ENCODE measurements around the gene PPCDC.

The PPCDC gene, protein sequence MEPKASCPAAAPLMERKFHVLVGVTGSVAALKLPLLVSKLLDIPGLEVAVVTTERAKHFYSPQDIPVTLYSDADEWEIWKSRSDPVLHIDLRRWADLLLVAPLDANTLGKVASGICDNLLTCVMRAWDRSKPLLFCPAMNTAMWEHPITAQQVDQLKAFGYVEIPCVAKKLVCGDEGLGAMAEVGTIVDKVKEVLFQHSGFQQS

DNA sequence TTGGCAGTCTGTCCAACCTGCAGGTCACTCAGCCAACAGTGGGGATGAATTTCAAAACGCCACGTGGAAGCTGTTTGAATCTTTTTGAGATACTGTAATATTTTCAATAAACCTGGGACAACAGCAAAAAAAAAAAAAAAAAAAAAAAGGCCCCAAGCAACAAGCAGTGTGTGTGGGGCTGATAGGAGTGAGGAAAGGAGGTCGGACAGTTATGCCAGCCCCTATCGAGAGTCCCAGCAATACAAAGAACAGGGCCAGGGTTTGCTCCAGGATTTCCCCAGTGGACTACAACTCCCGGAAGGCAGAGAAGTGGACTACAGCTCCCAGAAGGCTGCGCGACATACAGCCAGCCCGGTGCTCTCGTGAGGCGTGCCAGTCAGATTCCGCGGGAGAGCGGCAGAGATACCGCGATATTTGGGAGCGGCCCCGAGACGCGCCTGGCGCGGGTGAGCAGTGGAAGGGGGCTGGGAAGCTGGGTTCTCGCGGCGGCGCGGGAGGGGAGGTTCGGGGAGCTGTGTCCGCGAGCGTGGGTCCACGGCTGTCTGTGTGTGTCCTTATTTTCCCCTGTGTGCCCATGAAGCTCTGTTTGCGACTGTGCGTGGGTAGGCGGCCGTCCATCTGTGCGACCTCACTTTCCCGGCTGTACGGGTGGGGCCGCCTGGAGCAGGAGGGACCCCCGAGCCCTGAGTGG lies at the start of gene PPCDC:
TSS of gene PPCDC (plus strand) at position 410 of the 691 bp plus-strand sequence. CDS start 4,729 bp downstream, outside the sequence.
- peak; percentile 99 for DNase-seq (ENCODE audit: low spot score)

DNA sequence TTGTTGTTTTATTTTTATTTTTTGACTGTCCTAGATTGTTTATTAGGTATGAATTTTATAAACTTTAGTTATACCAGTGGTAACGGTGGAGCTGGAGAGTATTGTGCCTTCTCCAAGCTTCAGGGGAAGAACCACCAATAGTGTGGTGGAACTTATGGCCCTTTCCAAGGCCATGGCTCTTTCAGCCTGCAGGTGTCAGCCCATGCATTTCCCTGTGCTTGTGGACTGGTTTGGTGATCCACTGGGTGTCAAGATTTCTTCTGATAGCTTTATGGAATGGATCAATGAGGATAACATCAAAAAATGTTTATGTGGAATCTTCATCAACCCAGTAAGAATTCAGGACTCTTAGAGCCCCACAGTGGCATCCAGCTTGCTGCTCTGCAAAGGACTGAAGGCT lies 47.2 kb upstream of the PPCDC start:
- DNase-seq (ENCODE audit: low spot score): no peak

DNA sequence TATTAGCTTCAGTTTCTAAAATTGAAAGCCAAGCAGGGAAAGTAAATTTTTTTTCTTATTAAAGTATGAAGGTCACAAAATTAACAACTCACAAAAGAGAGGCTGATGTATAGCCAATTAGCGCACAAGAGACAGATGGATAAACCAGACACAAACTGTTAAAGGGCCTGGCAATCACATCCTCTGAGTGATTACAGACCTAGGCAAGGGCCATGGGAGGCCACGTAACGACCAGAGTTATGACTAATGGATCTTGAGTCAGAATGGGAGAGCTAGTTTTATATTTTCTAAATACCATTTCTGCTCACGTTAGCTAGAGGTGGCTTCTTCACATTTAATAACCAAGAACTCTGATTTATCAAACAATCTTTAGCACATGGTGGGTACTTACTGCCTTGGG lies 45.8 kb upstream of the PPCDC start:
- no peak for DNase-seq (ENCODE audit: low spot score)

DNA sequence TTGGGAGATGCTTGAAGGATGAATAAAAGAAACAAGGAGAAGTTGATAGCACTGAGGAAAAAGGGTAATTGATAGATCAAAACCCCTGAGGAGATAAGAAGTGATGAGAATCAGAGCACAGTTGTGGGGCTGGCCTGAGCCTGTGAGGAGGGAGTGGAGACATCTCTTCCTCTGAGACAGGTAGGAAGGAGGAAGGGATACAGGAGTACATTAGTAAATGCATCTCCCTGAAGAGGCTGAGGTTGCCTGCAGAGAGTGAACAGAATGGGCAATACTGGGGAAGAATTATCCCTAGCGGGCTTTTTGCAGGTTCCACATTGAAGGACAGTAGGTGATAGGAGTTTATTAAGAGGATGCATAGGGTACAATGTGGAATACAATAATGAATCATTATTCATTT lies 45.3 kb upstream of the PPCDC start:
- no peak for DNase-seq (ENCODE audit: low spot score)

DNA sequence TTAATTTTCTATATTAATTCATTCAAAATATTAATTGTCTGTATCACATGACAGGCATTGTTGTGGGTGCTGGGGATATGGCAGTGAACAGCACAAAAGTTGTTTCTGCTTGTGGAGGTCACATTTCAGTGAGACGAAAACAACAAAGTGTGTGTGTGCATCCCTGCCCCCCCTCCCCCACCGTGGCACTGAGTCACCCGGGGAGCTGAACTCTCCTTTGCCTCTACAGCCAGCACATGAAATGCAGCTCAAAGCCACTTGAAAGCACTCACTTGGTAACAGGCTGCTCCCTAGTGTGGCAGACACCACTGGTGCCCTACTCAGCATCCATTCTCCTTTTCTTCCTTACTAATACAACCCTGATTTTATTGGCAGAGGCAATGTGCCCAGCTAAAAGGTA lies 44.9 kb upstream of the PPCDC start:
- DNase-seq (ENCODE audit: low spot score): no peak

DNA sequence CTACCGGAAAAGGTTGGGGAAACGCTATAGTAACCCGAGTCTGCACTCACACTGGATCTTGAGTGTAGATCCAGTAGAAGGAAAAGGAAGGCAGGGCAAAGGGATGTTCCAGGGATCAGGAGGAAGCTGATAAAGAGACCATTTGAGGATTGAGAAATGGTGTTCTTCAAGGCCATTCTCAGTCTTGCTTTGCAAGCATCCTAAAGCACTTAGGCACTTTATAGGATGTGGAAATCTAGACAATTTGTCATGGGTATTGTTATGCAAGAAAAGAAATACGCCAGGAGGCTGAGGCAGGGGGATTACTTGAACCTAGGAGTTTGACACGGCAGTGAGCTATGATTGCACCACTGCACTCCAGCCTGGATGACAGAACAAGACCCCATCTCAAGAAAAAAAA lies 41.2 kb upstream of the PPCDC start:
- no peak for DNase-seq (ENCODE audit: low spot score)

DNA sequence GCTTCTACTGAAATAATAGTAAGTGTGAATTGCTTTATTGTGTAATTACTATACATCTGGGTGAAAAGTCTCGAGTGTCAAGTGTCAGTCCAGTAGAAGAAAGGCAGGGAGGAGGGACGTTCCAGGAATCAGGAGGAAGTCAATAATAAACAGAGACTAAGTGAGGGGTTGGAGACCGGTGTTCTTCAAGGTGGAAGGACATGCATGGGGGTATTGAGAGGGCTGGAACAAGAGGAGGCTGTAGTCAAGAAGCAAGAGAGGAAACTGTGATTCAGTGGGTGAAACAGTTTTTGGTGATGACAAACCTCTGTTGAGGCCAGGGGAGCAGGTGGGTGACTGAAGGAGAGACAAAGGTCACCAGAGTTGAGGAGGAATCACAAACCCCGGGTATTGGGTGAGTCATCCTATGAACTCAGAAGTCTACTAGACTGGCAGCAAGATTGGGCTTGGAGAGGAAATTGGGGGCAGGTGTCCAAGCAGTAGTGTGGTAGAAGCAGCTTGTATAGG lies 39.6 kb upstream of the PPCDC start:
- DNase-seq (ENCODE audit: low spot score): no peak

DNA sequence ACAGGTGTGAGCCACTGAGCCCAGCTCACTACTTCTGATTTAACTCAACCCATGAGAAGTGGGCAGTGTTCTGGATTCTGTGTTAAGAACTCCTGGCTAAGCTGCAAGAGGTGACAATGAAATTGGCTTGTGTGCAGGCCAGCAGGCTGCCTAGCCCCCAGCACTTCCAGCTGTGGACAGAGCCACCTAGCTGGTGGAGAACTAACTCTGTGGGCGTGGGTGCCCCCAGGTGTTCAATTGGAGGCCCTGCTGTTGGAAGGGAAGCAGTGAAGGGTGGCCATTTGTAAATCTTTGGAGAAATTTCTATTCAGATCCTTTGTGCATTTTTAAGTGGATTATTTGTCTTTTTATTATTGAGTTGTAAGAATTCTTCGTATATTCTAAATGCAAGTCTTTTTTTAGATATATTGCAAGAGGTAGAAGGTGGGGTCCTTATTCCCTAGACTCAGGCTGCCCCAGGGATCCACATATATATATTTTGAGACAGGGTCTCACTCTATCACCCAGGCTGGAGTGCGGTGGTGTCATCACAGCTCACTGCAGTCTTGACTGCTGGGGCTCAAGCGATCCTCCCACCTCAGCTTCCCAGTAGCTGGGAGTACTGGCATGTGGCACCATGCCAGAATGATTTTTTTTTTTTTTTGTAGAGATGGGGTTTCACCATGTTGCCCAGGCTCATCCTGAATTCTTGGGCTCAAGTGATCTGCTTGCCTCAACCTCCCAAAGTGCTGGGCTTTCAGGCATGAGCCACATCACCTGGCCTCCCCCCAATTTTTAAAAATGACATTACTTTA lies 35.2 kb upstream of the PPCDC start:
- no peak for DNase-seq (ENCODE audit: low spot score)

DNA sequence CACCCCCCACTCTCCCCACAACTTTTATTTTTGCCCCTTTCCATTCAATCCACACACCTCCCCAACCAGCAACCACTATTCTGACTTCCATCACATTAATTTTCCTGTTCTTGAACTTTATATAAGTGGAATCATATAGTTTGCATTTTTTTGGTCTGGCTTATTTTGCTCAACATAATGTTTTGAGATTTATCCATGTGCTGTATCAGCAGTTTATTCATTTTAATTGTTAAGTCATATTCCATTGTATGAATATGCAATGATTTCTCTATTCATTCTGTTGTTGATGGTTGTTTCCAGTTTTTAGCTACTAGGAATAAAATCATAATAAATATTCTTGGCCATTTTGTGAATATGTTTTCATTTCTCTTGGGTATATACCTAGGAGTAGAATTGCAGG lies 33.9 kb upstream of the PPCDC start:
- DNase-seq (ENCODE audit: low spot score): no peak

DNA sequence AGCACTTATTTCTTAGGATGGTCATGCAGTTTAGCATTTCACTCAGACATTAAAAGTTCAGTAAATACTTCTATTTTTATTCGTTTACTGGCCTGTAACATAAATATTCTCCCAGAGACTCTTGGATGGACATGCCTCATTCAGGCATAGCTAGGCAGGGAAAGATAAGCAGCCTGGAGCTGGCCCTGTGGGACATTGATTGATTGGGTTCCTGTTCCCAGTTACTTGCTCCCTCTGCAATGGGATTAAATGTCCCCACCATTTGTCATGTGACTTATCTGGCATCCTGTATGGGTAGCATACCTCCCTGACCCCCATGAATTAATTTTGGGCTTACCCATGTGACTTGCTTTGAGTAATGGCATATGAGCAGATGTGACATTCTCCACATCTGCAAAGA lies 30.8 kb upstream of the PPCDC start:
- no peak for DNase-seq (ENCODE audit: low spot score)

DNA sequence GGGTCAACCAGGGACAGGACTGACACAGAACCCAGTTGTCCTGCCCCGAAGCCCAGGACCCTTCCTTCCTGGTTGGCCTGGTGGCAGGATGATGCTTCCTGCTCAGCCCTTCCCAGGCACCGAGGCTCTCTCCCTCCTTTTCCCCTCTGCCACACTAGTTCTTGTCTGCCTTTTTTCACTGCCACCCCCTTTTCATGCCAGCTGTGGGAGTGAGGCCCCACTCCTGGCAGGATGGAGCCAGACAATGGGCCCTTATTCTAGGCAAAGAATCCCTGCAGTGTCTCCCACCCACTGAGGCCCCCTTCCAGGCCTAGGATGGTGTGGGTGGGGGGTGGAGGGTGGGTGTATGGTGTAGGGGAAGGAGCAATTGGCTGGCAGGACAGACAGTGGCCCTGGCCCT lies 29.2 kb upstream of the PPCDC start:
- DNase-seq (ENCODE audit: low spot score): no peak

DNA sequence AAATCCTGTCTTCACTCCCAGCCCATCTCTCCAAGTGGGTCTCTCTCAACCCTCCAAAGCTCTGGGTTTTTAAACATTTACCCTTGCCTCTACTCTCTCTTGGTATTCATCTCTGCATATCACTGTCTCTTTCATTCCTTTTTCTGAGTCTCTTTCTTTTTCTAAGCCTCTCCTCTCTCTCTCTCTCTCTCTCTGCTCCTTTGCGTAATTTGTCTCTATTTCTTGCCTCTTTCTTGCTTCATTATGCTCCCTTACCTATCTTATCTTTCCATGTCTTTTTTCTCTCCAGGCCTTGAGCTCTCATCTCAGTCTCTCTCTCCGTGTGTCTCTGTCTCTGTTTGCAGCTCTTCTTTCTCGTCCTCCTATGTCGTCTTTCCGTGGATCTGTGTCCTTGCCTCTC lies 28.7 kb upstream of the PPCDC start:
- no peak for DNase-seq (ENCODE audit: low spot score)

DNA sequence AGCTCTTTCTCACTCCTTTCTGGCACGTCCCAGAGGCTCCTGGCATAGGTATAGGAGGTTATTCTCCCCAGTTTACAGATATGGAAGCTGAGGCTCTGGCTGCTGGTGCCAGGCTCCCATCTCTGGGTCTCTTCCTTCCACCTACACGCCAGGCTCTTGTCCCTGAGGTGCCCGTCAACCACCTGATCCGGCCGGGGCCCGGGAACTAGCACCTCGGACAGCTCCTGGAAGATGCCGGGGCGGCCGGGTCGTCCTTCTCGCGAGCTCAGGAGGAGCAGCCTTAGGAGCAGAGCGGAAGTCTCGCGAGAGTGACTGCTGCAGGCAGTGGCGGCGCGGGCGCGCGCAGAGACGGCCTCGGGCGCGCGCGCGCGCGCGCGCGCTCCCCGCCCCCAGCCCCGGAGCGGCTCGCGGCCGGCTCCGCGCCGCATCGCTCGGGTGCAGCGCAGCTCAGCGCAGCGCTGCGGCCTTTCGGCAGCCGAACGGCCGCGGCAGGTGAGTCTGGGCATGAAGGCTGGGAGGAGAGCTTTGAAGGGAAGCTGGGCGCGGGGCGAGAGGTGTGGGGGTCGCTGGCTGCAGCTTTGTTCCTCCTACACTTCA lies 28.1 kb upstream of the PPCDC start, which contains the start of gene SCAMP5:
TSS of gene SCAMP5 (plus strand) at position 382 of the 597 bp plus-strand sequence. CDS start 16,277 bp downstream, outside the sequence.
- DNase-seq (ENCODE audit: low spot score): peak; percentile 94

DNA sequence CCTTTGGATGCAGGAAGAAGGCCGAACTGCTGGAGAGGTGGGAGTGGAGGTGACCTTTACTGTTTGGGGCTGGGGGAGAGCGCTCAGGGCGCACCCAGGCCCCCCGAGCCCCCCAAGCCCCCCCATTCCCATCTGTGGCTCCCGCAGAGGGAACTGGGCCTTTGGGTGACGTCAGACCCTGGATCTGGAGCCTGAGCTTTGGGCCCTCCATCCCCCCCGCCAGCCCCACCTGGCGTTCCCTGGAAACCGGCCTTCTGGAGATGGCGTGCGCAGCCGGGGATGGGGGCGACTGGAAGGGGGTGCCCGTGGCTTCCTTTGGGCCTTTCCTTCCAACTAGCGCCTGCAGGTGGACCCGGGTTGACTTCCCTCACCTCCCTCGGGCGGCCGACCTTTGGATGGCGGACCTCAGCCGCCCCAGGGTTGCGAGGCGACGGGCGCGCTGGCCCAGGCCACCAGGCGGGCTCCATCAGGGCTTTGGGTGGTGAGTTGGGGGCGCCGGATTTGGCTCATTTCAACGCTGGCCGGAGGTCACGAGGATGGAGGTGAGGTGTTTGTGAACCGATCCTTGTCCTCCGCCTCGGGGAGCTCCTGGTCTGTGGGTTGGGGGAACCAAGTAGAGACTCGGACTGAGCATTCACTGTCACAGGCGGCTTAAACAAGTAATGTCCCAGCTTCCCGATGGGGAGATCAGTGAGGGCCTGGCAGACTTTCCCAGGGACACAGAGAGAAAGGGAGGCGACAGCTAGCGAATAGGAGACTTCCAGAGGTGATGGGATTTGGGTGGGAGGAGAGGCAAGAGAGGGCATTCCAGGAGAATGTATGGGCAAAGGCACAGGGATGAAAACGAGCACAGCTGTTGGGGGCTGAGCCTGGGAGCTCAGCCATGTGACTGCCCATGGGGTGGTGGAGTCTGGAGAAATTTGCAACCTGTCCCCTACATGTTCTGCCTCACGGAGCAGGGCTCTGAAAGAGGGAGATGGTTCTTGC lies 27.3 kb upstream of the PPCDC start:
- DNase-seq (ENCODE audit: low spot score): no peak

DNA sequence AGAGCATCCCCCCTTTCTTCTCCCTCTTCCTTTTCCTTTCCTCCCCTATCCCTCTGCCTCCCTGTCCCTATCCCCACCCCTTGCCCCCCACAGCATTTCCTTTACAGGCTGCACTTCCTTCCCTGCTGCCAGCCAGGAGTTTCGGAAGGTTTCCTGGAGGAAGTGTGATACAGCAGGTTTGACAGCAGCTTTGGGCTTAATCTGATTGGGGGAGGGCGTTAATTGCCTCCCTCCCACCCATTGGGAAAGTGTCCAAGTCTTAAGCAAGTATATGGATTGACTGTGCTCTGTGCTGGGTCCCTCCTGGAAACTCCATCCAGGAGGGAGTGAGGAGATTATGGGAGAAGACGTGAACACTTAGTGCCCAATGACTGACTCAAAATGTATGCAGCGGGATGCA lies 26.2 kb upstream of the PPCDC start:
- no peak for DNase-seq (ENCODE audit: low spot score)

DNA sequence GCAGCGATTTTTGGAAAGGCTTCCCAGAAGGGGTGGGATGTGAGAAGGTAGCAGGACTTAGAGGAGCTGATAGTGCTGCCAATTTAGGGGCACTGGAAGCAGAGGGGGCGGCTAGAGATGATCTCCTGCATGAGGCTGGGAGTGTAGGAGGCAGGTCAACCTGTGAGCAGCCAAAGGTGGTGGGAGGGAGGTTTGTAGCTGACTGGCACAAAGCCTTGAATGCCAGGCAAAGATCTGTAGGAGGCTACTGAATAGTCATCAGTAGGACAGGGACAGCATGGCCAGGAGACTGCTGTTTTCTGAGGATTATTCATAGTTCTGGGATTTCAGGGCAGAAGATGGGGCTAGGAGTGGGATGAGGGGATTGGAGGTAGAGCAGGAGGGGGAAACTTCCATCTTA lies 25.8 kb upstream of the PPCDC start:
- no peak for DNase-seq (ENCODE audit: low spot score)

DNA sequence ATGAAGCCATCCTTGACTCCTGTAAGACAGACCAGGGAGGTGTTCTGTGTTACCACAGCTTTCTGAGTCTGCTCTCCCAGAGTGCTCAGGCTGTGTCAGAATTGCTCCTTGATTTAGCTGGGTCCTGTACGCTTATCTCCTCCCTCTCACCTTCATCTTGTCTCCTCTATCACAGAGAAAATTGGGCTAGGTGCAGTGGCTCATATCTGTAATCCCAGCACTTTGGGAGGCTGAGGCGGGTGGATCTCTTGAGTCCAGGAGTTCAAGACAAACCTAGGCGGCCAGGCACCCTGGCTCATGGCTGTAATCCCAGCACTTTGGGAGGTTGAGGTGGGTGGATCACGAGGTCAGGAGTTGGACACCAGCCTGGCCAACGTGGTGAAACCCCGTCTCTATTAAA lies 22.1 kb upstream of the PPCDC start:
- no peak for DNase-seq (ENCODE audit: low spot score)

DNA sequence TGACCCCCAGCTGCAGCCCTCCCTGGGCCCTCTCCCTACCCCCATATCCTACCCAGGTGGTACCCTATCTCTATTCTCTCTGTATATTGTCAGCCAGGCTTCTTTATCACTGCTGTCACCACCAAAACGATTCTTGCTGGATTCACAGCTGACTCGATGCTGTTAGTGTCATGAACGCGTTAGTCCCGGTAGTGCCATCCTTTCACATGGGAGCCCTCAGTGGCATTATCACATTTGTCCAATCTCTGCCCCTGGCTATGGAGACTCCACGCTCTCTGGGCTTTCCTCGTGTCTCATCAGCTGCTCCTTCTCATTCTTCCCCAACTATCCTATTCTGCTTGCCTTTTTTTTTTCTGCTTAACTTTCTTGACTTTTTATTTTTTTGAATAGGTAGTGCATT lies 21.0 kb upstream of the PPCDC start:
- DNase-seq (ENCODE audit: low spot score): no peak

DNA sequence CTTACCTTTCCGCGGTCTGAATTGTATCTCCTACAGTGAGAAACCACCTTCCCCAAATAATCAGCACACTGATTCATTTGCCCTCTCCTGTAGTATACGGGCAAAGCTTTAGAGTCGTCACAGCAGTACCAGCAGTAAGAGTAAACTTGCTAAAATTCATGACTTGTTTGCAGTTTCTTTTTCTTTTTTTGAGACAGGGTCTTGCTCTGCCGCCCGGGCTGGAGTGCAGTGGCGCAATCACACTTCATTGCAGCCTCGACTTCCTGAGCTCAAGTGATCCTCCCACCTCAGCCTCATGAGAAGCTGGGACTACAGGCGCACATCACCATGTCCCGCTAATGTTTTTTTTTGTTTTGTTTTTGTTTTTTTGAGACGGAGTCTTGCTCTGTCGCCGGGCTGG lies 16.2 kb upstream of the PPCDC start:
- DNase-seq (ENCODE audit: low spot score): no peak

DNA sequence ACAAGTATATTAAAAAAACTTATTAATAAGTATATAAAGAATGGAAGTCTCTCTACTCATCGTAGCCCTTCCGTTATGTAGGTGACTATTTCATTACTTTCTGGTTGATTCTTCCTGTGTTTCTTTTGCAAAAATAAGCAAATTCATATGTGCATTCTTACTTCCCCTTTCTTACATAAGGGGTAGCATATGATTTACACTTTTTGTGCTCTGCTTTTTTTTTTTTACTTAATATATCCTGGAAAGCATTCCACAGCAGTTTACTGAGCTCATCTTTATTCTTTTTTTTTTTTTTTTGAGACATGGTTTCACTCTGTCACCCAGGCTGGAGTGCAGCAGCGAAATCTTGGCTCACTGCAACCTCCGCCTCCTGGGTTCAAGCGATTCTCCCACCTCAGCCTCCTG lies 15.2 kb upstream of the PPCDC start:
- no peak for DNase-seq (ENCODE audit: low spot score)

DNA sequence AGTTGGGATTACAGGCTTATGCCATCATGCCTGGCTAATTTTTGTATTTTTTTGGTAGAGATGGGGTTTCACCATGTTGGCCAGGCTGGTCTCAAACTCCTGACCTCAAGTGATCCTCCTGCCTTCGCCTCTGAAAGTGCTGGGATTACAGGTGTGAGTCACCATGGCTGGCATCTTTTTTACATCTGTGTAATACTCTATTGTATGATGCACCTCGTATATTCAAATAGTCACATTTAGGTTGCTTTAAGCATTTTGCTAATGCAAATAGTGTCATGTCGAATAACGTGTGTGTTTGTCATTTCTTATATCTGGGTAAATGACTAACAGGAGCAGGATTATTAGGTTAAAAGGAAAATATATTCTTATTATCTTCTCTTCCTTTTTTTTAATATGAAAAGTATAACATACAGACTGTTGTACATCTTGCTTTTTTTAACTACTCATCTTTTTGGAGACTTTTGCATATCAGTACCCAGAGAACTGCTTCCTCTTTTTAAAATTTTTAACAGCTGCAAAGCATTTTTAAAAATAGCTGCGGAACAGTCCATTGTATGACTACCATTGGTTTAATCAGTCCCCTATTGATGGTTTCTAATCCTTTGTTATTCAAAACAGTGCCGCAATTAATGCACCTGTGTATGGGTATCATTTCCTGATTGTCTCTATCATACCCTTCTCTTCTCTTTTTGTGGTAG lies 14.6 kb upstream of the PPCDC start:
- DNase-seq (ENCODE audit: low spot score): no peak

Measured in hepatic stellate cell (primary cell).